Activated CD4-positive, alpha-beta T cell treated with anti-CD3 and anti-CD28 coated beads, Interleukin-2, amount 50 U/mL, for 16 hours (primary cell): ENCODE data around the gene ULK1.

ENCODE experiments used
- DNase-seq: peaks from one replicate; pipeline ENCODE4 v3.0.0-alpha.2; 2020

ULK1 gene

DNA sequence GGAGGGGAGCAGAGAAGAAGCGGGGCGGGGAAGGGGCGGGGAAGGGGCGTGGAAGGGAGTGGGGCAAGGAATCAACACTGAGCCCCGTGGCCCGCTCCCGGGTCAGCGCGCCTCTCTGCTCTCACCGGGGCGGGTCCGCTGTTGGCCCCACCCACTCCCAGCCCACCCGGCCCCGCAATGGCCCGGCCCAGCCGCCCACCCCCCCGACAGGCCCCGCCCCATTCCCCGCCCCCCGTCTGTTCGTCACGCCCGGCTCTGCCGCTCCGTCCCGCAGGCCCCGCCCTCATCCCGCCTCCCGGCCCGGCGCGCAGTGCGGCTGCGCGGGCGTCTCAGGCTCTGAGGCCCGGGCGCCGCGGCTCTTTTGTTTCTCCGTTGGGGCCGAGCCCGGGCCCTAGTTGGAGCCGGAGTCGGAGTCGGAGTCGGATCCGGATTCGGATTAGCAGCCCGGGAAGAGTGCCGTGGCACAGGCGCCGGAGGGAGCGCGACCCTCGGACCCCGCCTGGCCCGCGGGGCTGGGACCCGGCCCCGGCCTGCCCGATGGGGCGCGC lies at the start of gene ULK1:
Gene ULK1 (plus strand): TSS at position 310 of the 548 bp plus-strand sequence. CDS start 380 bp downstream, outside the sequence.
- peak; percentile 92 for DNase-seq

DNA sequence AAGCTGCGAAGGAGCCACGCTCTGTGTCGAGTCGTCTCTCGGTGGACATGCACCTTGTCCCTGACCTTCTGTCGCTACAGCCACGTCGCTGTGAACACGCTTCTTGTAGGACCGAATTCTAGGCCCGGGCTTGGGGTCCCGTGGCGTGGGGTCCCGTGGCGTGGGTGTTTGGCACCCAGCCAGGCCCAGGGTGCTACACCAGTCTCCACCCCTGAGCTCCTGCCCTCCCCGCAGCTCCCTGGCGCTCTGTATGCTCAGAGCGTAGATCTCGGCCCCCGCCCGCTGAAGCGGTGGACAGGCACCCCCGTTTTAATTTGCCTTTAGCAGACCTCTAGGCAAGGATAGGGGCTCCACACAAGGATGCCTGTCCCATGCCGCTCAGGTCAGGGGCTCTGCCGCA lies 49.8 kb upstream of the ULK1 start:
- no peak for DNase-seq

DNA sequence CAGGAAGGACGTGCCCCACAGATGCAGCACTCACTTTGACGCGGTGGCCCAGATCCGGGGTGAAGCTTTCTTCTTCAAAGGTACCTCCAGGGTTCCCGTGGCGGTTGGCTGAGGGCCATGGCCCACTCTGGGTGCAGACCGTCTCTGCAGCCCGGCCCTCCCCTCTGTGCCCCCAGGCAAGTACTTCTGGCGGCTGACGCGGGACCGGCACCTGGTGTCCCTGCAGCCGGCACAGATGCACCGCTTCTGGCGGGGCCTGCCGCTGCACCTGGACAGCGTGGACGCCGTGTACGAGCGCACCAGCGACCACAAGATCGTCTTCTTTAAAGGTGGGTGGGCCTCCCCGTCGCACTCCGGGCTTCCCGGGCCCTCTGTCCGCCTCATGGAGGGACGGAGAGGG lies 49.3 kb upstream of the ULK1 start:
- no peak for DNase-seq

DNA sequence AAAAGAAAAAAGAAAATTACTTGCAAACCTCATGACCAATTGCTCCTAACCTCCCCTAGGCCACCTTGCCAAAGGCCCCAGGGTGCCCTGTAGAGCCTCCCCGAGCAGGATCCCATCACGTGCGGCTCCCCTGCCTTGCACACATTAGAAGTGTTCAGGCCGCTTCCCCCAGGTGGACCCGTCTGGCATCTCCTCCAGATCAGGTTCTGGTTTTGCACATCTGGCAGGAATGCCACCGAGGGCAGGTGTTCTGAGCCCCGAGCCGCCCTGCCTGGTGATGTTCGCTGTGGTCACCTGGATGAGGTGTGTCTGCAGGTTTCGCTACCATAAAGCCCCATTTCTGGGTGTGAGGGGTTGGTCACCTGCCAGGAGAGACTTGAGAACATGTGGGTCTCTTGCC lies 47.0 kb upstream of the ULK1 start:
- no peak for DNase-seq

DNA sequence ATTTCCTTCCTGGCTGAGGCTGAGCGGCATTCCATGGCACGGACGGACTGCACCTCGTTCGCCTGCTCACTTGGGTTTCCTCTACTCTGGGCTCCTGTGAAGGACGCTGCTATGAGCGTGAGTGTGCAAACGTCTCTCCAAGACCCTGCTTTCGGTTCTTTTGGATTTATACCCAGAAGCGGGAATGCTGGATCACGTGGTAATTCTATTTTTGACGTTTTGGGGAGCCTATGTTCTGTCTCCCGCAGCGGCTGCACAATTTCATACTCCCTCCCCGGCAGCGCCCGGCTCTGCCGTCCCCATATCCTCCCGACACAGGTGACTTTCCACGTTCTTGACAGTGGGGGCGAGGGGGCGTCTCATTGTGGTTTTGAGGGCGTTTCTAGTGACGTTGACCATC lies 45.7 kb upstream of the ULK1 start:
- DNase-seq, result no peak

DNA sequence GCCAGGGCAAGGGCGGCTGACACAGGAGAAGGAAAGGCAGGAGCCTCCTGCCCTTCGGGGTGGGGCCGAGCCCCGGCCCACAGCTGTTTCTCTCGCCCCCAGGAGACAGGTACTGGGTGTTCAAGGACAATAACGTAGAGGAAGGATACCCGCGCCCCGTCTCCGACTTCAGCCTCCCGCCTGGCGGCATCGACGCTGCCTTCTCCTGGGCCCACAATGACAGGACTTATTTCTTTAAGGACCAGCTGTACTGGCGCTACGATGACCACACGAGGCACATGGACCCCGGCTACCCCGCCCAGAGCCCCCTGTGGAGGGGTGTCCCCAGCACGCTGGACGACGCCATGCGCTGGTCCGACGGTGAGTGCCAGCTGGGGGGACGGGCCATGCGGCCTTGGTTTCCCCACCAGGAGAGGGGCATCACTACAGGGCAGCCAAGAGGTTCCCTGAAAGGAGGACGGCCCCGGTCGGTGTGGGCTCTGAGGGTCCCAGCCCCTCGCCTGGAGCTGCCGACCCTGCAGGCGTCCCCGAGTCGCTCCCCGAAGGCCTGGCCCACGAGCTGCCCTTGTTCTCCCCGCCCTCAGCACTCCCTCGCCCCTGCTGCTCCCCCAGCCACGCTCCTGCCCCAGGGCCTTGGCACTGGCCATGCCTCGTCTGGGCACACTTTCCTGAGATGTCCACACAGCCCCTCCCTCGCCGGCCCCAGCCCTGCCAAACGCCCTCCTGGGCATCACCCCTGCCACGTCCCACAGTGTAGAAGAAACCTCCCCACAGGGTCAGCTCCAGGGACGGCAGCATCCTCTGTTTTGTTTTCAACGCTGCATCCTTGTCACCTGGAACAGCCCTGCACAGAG lies 44.5 kb upstream of the ULK1 start:
- no peak for DNase-seq

DNA sequence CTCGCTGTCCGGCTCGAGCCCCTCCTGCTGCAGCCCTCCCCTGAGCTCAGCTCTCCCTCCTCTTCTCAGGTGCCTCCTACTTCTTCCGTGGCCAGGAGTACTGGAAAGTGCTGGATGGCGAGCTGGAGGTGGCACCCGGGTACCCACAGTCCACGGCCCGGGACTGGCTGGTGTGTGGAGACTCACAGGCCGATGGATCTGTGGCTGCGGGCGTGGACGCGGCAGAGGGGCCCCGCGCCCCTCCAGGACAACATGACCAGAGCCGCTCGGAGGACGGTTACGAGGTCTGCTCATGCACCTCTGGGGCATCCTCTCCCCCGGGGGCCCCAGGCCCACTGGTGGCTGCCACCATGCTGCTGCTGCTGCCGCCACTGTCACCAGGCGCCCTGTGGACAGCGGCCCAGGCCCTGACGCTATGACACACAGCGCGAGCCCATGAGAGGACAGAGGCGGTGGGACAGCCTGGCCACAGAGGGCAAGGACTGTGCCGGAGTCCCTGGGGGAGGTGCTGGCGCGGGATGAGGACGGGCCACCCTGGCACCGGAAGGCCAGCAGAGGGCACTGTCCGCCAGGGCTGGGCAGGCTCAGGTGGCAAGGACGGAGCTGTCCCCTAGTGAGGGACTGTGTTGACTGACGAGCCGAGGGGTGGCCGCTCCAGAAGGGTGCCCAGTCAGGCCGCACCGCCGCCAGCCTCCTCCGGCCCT lies 43.4 kb upstream of the ULK1 start:
- DNase-seq, result no peak

DNA sequence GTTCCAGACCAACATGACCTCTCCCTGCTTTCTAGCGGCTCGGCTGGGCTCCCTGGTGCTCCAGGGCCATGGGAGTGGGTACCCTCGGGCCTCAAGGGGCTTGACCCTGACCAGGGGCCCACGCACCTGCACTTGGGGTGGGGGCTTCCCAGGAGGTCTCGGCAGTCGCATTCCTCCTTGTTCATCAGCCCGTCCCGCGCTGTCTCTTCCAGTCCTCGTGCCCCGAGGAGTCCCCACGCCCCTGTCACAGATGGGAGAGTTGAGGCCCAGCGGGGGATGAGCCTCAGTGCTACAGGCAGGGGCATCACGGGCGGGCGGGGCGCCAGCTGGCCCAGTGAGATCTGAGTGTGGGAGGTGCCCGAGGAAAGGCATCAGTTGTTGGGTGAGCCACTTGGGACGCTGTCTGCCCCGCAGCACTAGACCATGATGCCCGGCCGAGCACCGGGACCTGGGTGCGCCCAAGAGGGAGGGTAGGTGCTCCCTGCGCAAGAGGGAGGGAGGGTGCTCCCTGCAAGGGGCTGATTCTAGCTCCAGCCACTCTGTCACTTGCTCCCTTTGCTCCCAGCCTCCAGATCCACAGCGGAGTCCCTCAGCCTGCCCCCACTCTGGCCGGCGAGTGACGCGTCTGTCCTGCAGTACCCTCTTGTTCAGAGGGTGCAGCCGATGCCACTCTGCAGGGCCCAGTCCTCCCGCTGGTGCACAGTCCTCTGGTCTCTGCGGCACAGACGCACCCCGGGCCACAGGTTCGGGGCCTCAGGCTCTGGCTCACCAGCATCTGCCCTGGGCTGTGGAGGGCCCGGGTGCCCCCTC lies 42.5 kb upstream of the ULK1 start:
- no peak for DNase-seq

DNA sequence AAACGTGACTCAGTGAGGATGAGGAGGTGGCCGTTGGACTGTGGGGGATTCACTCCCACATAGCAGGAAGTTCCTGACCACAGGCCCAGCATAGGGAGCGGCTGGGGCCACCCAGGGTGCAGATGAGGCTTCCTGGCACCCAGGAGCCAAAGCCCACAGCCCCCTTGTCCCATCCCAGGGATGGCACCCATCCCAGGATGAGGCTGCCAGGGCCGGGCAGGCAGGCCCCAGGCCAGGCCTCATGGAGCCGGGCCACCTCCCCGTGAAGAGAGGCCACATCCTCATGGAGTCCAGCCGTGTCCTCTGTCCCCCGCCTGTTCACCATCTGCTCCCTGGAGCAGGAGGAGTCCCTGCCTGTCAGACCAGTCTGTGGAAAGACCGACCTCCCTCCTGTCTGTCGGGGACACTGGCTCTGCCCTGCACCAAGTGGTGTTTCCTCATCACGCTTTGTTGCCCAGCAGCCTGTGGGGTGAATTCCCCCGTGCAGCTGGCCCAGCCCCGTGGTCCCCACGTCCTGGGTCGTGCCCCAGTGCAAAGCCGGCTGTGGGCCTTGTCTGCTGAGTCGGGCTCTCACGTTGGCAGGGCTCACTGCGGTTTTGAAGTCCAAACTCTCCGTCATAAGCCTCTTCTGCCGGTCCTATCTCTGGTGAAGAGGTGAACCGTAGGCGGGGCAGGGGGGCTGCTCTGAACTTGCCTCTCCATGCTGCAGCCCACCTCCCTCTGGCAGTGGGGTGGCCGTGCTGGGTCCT lies 41.7 kb upstream of the ULK1 start:
- DNase-seq, result no peak

DNA sequence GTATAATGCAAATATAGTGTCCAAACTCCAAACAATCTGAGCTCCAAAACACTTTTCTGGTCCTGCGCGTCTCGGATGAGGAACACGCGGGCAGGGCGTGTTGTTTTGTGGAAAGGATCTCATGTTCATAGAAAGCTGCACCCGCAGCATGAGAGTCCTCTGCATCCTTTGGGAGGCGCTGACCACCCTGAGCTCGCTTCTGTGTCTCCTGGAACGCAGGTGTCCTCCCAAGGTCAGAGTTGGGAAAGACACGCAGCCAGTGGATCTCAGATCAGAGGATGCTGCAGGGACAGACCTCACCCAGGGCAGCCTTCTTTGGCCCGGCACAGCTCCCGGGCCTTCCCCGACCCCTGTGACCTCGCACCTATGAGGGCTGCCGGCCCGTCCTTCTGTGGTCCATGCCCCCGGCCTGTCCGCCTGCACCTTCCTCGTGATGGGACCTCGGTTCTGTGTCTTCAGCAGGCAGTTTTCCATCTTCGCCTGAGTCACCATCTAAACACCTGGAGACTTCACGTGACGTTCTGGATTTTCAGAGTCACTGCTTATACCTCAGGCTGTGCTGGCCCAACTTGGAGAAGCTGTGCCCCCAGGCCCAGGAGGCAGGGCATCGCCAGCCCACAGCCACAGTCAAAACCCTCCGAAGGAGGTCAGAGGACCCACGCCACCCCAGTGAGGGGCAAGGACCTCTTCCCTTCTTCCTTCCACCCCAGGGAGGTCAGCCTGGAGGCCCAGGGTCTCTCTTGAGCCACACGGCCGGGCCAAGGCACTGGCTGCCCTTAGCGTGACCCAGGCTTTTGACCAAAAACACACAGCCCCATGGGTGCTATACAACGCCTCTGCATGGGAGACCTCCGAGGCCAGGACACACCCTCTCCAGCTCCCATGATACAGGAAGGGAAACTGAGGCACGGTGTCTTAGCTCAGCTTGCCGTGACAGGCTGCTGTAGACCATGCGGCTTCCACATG lies 40.3 kb upstream of the ULK1 start:
- DNase-seq, result no peak

DNA sequence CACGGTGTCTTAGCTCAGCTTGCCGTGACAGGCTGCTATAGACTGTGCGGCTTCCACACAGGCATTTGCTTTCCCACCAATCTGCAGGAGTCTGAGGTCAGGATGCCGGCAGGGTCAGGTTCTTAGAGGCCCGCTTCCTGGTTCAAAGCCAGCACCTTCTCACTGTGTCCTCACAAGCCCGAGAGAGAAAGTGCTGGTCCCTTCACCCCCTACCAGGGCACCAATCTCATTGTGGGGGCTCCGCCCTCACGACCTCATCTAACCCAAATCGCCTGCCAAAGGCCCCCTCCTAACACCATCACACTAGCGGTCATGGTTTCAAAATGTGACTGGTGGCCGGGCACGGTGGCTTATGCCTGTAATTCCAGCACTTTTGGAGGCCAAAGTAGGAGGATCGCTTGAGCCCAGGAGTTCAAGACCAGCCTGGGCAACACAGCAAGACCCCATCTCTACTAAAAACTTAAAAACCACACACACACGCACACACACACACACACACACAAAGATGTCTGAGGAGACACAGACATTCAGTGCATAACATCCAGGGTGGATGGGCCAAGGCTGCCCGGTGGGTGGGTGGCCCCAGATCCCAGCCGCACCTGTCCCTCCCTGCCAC lies 39.5 kb upstream of the ULK1 start:
- DNase-seq, result no peak

DNA sequence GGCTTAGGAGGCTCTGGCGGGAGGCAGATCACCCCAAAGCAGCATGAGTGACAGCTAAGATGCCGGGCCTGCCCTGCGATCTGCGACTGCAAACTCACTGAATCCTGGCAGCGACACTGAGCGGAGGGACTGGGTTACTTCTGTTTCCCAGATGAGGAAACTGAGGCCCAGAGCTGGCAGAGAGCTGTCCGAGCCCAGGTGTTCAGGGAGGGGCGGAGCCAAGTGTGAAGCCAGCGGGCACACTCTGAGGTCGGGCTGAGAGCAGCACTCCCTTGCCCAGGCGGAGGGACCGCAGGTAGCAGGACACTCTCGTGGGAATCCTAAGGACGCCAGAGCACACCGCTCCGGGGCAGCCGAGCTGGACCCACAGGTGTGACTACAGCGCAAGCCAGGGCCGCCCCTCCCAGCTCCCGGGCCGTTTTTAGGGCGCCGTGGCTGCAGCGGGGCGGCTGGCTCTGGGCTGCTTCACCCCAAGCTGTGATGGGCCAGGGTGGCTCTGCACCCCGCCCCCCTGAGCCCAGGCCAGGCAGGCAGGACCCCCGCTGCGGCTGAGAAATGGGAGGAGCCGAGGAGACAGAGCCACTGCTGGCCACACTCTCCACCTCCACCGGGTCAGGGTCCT lies 38.8 kb upstream of the ULK1 start:
- DNase-seq, result no peak

DNA sequence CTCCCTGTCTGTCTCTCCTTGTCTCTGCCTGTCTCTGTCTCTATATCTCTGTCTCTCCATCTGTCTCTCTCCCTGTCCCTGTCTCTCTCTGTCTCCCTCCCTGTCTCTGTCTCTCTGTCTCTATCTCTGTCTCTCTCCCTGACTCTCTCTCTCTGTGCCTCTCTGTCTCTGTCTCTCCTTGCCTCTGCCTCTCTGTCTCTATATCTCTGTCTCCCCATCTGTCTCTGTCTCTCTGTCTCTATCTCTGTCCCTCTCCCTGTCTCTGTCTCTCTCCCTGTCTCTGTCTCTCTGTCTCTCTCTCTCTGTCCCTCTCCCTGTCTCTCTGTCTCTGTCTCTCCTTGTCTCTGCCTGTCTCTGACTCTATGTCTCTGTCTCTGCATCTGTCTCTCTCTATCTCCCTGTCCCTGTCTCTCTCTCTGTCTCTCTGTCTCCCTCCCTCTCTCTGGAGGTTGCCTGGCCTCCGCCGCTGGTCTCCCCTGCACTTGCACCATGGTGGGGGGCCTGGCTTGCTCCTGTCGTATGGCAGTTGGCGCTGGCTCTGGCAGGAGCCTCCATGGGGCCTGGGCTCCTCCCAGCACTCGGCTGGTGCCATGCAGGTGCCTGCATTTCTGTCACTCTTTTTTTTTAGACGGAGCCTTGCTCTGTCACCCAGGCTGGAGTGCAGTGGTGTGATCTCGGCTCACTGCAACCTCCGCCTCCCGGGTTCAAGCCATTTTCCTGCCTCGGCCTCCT lies 37.9 kb upstream of the ULK1 start:
- DNase-seq, result no peak

DNA sequence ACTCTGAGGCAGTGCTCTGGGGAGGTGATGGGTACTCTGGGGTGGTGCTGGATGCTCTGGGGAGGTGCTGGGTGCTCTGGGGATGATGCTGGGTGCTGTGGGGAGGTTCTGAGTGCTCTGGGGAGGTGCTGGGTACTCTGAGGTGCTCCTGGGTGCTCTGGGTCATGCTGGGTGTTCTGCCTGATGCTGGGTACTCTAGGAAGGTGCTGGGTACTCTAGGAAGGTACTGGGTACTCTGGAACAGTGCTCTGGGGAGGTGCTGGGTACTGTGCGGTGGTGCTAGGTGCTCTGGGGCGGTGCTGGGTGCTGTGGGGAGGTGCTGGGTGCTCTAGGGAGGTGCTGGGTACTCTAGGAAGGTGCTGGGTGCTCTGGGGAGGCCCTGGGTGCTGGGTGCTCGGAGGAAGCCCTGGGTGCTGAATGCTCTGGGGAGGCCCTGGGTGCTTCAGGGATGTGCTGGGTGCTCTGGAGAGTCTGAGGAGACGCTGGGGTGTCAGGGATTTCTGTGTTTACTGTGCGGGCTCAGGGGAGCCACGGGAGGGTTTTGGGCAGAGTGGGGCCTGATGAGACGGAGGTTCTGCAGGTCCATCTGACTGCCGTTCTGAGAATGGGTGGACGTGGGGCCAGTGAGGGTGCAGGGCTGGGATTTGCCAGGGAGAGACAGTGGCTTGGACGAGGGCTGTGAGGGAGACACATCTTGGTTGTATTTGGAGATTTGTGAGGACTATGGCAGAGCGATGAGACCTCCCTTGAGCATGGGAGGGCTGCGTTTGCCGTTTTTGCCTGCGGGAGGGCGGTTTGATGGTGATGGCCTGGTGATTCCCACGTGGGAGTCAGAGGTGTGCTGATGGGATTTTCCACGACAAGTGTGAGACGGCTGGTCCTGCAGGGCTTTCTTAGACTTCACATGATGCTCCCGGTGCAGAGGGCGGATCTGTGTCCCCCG lies 36.2 kb upstream of the ULK1 start:
- no peak for DNase-seq

DNA sequence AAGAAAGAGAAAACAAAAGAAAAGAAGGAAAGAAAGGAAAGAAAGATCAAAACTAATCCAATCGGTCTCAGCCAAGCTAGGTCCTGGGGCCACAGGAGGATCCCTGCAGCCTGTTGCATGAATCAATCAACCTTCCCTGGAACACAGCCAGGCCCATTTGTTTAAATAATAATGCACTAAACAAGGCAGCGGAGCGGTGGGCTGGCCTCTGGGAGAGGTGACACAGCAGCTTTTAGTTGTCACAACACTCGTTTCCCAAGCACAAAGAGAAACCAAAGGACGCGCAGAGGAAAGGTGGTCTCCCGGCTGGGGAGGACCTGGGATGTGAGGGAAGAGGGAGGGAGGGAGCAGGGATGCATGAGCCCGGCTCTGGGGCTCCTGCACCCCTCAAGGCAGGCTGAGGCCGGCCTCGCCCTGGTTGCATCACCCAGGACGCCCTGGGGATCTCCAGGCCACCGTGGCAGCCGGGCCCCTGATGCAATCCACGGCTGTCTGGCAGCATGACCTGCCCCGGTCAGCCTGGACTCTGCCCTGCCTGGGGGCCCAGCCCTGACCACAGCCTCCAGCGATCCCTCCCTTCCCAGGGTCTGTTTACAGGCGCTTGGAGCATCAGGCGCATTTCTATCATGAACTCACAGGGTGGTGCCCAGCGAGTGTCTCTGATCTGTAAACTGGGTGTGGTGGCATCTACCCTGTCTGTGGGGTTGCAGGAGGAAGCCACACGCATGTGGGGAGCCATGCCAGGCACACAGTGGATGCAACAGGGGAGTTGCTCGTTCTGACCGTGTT lies 33.8 kb upstream of the ULK1 start:
- DNase-seq, result no peak

DNA sequence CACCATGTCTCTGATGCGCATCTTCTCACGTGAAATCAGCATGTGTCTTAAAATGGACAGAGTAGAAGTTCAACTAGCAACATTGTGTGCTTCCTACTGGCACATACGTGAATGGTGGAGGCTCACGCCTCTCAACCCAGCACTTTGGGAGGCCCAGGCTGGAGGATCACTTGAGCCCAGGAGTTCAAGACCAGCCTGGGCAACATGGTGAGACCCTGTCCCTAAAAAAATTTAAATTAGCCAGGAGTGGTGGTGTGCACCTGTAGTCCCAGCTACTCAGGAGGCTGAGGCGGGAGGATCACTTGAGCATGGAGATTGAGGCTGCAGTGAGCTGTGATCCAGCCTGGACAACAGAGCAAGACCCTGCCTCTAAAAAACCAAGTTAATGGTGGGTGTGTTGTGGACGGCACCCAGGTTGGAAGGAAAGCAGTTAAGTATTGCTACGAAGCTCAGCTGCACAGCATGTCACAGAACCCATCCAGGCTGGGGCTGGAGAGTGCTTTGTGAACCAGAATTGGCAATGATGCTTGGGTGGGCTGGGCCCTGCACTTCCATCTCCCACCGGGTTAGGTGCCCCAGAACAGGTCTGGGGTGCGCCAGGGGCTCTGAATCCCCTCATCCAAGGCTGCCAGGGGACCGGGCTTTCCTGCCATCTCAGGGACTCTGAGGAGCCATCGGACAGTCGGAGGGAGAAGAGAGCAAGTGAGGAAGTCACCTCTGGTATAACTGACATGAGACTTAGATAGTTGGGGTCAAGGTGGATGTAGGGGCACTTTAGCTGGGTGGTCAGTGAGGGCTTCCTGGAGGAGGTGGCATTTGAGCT lies 33.0 kb upstream of the ULK1 start:
- DNase-seq, result no peak

DNA sequence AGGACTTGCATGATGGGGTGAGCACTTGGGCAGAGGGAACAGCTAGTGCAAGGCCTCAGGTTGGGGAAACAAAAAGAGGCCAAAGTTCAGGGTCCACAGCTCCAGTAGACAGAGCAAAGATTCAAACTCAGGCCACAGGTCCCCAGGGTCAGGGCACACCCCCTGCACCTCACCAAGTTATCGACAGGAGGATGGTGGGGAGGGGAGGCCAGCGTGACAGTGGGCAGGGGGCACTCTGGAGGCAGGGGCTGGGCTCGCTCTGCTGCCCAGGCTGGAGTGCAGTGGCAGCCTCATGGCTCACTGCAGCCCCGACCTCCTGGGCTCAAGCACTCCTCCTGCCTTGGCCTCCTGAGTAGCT lies 32.4 kb upstream of the ULK1 start:
- DNase-seq, result no peak
